Mucosa of stomach (tissue), 1 donor: Measurements from ENCODE around the gene F10.
"Not testable (repeated sequence)": the region's sequence is repeated elsewhere in the genome, so short reads cannot be mapped to it uniquely, and the experiment has no call there.

ENCODE experiments used
- H3K27me3 ChIP-seq: one replicate; pipeline ENCODE4 v1.7.0; 2013; ENCODE audit warnings: mild to moderate bottlenecking, low read length; ENCODE audit not compliant: control insufficient read depth, insufficient read depth
- H3K36me3 ChIP-seq: one replicate; pipeline ENCODE4 v1.7.0; 2013; ENCODE audit warnings: low read length; ENCODE audit not compliant: control insufficient read depth, insufficient read depth
- H3K4me1 ChIP-seq: one replicate; pipeline ENCODE4 v1.7.0; 2013; ENCODE audit warnings: mild to moderate bottlenecking, low read length; ENCODE audit not compliant: control insufficient read depth, insufficient read depth
- H3K4me3 ChIP-seq: one replicate; pipeline ENCODE4 v1.7.0; 2013; ENCODE audit warnings: low read length
- H3K9ac ChIP-seq: one replicate; pipeline ENCODE4 v1.7.0; 2013; ENCODE audit warnings: mild to moderate bottlenecking, low read length, moderate library complexity
- H3K9me3 ChIP-seq: one replicate; pipeline ENCODE4 v1.7.0; 2013; ENCODE audit warnings: mild to moderate bottlenecking, low read length, moderate library complexity; ENCODE audit not compliant: control insufficient read depth
- donor health status: Pancreatic carcinoma.

The F10 gene

DNA sequence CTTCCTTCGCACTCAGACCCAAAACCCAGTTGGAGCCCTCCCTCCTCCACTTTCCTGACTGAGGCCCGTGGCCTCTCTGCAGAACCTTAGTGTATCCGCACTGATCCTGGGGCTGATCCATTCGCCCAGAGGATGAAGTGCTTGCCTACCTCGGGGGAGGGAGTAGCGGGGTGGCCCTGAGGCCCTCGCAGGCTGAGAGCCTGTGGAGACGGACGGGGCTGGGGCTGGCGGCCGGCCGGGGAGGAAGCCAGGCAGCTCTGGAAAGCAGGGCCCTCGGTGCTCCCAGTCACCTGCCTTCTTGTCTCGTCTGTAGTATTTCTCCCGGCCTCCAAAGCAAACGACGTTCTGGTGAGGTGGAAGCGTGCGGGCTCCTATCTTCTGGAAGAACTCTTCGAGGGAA lies 37.1 kb downstream of the F10 start:
- Histone ChIP-seq H3K27me3 (peaks cover 23% of the 10 kb centered on the region), H3K36me3 (no peaks in the 10 kb centered on the region), H3K4me1 (peaks cover 6% of the 10 kb centered on the region), H3K4me3 (no peak overlapping the region), H3K9ac (no peak overlapping the region), H3K9me3 (no peaks in the 10 kb centered on the region)

GRCh38 chr13:113160983-113161382 lies 38.4 kb downstream of the F10 start:
- Histone ChIP-seq H3K4me1 (peaks cover 6% of the 10 kb centered on the region), H3K9me3 (no peaks in the 10 kb centered on the region), H3K4me3 (no peak overlapping the region), H3K27me3 (peaks cover 23% of the 10 kb centered on the region), H3K36me3 (no peaks in the 10 kb centered on the region), H3K9ac (no peak overlapping the region)

- peaks cover 6% of the 10 kb centered on the region for H3K4me1 ChIP-seq
- H3K27me3 ChIP-seq = peaks cover 23% of the 10 kb centered on the region
- no peak overlapping the region for H3K9ac ChIP-seq
- no peaks in the 10 kb centered on the region for H3K36me3 ChIP-seq
- no peak overlapping the region for H3K4me3 ChIP-seq
- no peaks in the 10 kb centered on the region for H3K9me3 ChIP-seq
These were observed 38.8 kb downstream of the F10 start for GRCh38 chr13:113161433-113161832.

- H3K36me3 ChIP-seq, H3K4me1 ChIP-seq, H3K4me3 ChIP-seq, H3K9me3 ChIP-seq, H3K9ac ChIP-seq: not testable (repeated sequence)
- peaks cover 23% of the 10 kb centered on the region for H3K27me3 ChIP-seq
These were observed 39.4 kb downstream of the F10 start for GRCh38 chr13:113161975-113162374.

GRCh38 chr13:113162783-113163685 lies 40.4 kb downstream of the F10 start:
- peaks cover 23% of the 10 kb centered on the region for H3K27me3 ChIP-seq
- no peak overlapping the region for H3K4me3 ChIP-seq

DNA sequence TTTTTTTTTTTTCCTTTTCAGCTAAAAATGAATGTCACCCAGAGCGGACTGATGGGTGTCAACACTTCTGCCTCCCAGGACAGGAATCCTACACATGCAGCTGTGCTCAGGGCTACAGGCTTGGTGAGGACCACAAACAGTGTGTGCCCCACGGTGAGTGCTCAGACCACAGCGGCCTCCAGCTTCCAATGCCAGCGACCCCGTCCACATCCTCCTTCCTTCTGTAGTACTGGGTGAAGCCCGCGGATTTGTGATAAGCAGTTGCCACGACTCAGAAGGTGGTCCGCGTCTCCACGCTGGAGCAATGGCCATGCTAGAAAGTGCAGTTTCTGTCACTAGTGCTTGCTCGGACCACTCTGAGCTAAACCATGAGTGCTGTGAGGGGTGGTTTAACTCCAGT lies 41.9 kb downstream of the F10 start:
- Histone ChIP-seq H3K9ac (no peak overlapping the region), H3K27me3 (peaks cover 23% of the 10 kb centered on the region), H3K36me3 (no peaks in the 10 kb centered on the region), H3K9me3 (no peaks in the 10 kb centered on the region), H3K4me3 (no peak overlapping the region), H3K4me1 (no peaks in the 10 kb centered on the region)

More at GRCh38 chr13:113162783-113163685, 40.4 kb downstream of the F10 start:
- H3K36me3 ChIP-seq = no peaks in the 10 kb centered on the region
- no peaks in the 10 kb centered on the region for H3K9me3 ChIP-seq
- H3K9ac ChIP-seq = no peak overlapping the region
- peaks cover 4% of the 10 kb centered on the region for H3K4me1 ChIP-seq

DNA sequence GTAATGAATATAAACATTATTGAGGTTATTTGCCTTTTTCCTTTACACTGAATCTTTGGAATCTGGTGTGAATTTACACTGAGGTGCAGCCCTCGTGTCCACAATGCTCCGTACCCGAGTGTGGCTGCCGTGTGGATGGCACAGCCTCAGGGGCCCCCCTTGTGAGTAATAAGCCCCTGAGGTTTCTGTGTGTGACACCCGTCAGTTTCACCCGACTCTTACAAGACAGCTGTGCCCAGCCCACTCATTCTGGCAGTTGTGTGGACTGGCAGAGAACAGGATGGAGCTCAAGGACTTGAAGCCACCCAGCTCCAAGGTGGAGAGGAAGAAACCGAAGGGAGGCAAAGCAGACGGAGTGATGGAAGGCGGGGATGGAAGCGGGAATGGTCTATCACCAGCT lies 43.7 kb downstream of the F10 start:
- no peaks in the 10 kb centered on the region for H3K9me3 ChIP-seq
- H3K9ac ChIP-seq = no peak overlapping the region
- no peak overlapping the region for H3K4me3 ChIP-seq
- H3K4me1 ChIP-seq = peaks cover 10% of the 10 kb centered on the region
- no peaks in the 10 kb centered on the region for H3K36me3 ChIP-seq
- H3K27me3 ChIP-seq = peaks cover 15% of the 10 kb centered on the region

GRCh38 chr13:113166681-113167080 lies 44.1 kb downstream of the F10 start:
- Histone ChIP-seq H3K27me3 (peaks cover 12% of the 10 kb centered on the region), H3K4me3 (no peak overlapping the region), H3K9me3 (no peaks in the 10 kb centered on the region), H3K36me3 (no peaks in the 10 kb centered on the region), H3K9ac (no peak overlapping the region), H3K4me1 (peaks cover 14% of the 10 kb centered on the region)

GRCh38 chr13:113167155-113167554 lies 44.6 kb downstream of the F10 start:
- Histone ChIP-seq H3K9me3 (no peaks in the 10 kb centered on the region), H3K4me3 (no peak overlapping the region), H3K36me3 (no peaks in the 10 kb centered on the region), H3K4me1 (peaks cover 19% of the 10 kb centered on the region), H3K27me3 (peaks cover 12% of the 10 kb centered on the region), H3K9ac (no peak overlapping the region)

DNA sequence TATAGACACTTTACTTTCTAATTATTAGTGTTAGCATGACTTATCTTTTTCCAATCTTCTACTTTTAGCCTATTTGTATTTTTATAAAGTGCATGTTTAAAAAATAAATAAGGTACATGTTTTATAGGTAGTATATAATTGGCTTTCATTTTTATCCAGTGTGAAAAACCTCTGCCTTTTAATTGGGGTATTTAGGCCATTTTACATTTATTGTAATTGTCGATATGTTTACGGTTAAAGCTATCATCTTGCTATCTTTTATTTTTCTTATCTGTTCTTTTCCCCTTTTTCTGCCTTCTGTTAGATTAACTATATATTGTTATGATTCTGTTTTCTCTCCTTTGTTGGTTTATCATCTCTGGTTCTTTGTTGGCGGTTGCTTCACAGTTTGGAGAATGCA lies 45.0 kb downstream of the F10 start:
- peaks cover 11% of the 10 kb centered on the region for H3K27me3 ChIP-seq
- H3K36me3 ChIP-seq = no peaks in the 10 kb centered on the region
- H3K9me3 ChIP-seq = no peaks in the 10 kb centered on the region
- H3K4me1 ChIP-seq = peaks cover 23% of the 10 kb centered on the region
- no peak overlapping the region for H3K4me3 ChIP-seq
- no peak overlapping the region for H3K9ac ChIP-seq

DNA sequence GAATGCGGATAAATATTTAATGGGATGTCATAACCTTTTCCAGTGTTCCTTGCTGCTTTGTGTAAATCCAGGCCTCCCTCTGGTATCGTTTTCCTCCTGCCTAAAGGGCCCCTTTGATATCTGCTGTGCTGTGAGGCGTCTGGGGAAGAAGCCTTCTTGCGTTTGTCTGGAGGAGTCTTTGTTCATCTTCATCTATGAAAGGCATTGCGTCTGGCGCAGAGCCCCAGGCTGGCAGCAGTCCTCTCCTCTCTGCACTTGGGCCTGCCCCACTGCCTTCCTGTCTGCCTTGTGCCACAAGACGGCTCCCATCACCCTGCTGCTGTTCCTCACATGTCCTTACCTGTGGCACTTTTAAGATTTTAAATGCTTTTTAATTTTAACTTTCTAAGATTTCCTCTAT lies 45.6 kb downstream of the F10 start:
- no peaks in the 10 kb centered on the region for H3K36me3 ChIP-seq
- peaks cover 29% of the 10 kb centered on the region for H3K4me1 ChIP-seq

GRCh38 chr13:113169277-113170272 lies 47.0 kb downstream of the F10 start:
- Histone ChIP-seq H3K4me3 (no peak overlapping the region), H3K9ac (no peak overlapping the region), H3K36me3 (no peaks in the 10 kb centered on the region), H3K9me3 (no peaks in the 10 kb centered on the region), H3K4me1 (peaks cover 30% of the 10 kb centered on the region), H3K27me3 (no peaks in the 10 kb centered on the region)

More for the DNA sequence above, 45.6 kb downstream of the F10 start:
- Histone ChIP-seq H3K27me3 (peaks cover 5% of the 10 kb centered on the region), H3K9me3 (no peaks in the 10 kb centered on the region), H3K9ac (no peak overlapping the region), H3K4me3 (no peak overlapping the region)
